ENCODE data around the gene CCDC126. TPM values are rescaled to one million over a fixed set of nuclear protein-coding genes. Genes with fewer than 3 reads are reported as not detected.
A peak's percentile ranks its signal among the peaks of the same experiment; 100 is the strongest.

The CCDC126 gene
- total RNA-seq, 8 experiments from 2014 or later = 10.3 to 28.9 (median 15.2) TPM

DNA sequence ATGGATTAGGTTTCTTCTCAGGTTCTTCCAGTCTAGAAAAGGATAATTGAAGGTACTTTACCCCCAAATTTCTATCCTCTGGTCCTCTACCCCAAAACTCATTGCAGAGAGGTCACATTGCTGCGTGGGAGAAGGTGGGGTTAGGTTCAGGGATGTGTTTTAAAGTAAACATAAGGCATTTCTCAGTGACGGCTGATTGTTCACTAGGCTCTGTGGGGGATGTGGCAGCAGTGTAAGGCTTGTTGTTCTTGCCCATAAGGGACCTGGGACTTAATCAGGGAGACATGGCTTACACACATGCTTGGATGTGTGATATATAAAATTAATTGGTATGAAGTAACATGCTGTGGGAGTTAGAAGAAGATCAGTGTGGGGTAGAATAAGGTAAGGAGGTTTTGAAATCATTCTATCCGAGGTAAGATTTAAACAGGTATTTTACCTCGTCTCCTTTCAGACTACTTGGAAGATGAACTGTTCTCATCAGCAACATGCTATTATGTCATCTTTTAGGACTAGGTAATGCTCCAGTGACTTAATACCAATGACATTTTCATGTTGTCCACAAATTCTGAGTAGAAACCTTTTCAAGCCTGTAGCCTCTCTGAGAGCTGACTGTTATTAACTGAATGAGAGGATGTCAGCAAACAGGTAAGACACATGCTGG, 6.6 kb downstream of the CCDC126 start:
- H3K27ac ChIP-seq = no peak overlapping the region
- in situ Hi-C loops (cut with MboI; ENCODE audit: low pct_unique_long_range_greater_than_20kb in 2 of 9, low sequenced_read_pairs in 9 of 9, unreplicated experiment in 9 of 9) = no loop called here
- ATAC-seq (replicated peaks in 6 of 8) = peak in 1 of 8 experiments; percentile 49
- 50 to 100% (median 75%) methylated on average over 1 to 3 of the region's 4 CpGs; no CpG with 5 or more reads in 2 of the 10 experiments for WGBS, 10 experiments
- H3K4me1 ChIP-seq (replicated peaks in 1 of 2) = peaks cover under 1 to 7% of the 10 kb centered on the region in 2 donors
- H3K4me3 ChIP-seq = no peak overlapping the region

DNA sequence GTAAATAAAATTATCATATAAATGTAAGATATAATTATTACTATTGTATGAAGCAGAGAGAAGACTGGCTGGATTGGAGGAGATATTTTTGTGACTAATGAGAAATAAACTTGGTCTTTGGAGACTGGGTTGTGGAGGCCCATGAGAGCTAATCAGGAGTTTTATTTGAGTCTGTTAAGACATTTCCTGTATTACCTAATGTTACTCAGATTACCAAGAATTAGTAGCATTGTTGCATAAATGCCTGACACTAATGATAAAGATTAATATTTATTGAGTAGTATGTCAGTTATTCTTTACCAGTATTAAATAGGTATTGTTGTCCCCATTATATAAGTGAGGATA, 7.1 kb downstream of the CCDC126 start:
- Histone ChIP-seq H3K4me1 (replicated peaks in 1 of 2) (peaks cover 0 to 4% of the 10 kb centered on the region in 2 donors), H3K27ac (no peak overlapping the region), H3K4me3 (no peak overlapping the region)
- ATAC-seq (replicated peaks in 6 of 8) = no peak
- in situ Hi-C loops (cut with MboI; ENCODE audit: low pct_unique_long_range_greater_than_20kb in 2 of 9, low sequenced_read_pairs in 9 of 9, unreplicated experiment in 9 of 9) = no loop called here

DNA sequence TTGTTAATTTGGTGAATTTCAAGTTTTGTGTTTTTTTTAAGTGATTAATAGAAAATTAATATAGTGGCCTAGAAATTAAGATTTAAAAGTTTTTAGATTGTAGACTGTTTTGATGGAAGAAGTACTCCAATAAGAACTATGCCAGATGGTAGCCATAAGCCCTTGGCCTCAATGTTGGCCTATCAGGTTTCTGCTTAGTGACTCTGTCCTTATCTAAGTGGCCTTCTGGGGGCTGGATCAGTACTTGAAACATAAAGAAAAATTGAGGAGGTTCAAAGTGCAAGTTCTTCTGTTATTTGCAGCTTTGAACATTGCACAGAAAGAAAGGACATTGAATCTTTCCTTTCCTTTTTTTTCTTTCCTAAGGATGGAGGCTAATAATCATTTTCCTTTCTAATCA, 9.9 kb downstream of the CCDC126 start:
- Histone ChIP-seq H3K4me3 (no peak overlapping the region), H3K27ac (no peak overlapping the region), H3K4me1 (replicated peaks in 1 of 2) (no peaks in the 10 kb centered on the region)
- in situ Hi-C loops (cut with MboI; ENCODE audit: low pct_unique_long_range_greater_than_20kb in 2 of 9, low sequenced_read_pairs in 9 of 9, unreplicated experiment in 9 of 9) = no loop called here
- no peak for ATAC-seq (replicated peaks in 6 of 8)

DNA sequence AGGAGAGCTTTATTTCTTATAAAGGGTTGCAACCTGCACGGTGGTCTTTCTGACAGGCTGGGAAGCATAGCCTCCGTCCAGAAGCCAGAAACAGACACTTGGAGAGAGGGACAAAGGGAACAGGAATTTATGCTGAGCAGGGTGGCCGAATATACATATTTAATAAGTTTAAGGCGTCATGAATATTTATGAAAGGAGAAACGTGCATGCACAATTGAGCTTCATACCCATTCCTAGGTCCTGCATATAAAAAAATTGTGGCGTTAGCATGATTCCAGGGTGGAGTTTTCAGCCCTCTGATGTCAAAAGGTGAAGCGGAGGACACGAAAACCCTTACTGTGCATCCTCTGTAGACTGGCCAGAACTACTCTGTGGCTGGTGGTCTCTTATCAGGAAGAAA, 10.7 kb downstream of the CCDC126 start:
- WGBS, 10 experiments = 0 to 90% (median 63%) methylated on average over 2 to 8 of the region's 8 CpGs; no CpG with 5 or more reads in 2 of the 10 experiments
- H3K27ac ChIP-seq = no peak overlapping the region
- in situ Hi-C loops (cut with MboI; ENCODE audit: low pct_unique_long_range_greater_than_20kb in 2 of 9, low sequenced_read_pairs in 9 of 9, unreplicated experiment in 9 of 9) = no loop called here
- H3K4me1 ChIP-seq (replicated peaks in 1 of 2) = no peaks in the 10 kb centered on the region
- H3K4me3 ChIP-seq = no peak overlapping the region
- ATAC-seq (replicated peaks in 6 of 8) = peak in 3 of 8 experiments; percentile 62 to 94 (median 76)

DNA sequence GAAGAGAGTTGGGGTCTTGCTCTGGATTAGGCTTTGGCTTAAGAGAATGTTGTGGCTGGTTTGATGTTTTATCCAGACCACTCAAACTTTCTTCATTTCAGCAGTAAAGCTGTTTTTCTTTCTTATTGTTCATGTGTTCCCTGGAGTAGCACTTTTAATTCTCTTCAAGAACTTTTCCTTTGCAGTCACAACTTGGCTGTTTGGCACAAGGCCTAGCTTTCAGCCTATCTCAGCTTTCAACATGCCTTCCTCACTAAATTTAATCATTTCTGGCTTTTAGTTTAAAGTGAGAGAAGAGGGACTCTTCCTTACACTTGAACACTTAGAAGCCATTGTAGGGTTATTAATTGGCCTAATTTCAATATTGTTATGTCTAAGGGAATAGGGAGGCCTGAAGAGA, 18.1 kb downstream of the CCDC126 start:
- H3K4me3 ChIP-seq = no peak overlapping the region
- H3K4me1 ChIP-seq (replicated peaks in 1 of 2) = no peaks in the 10 kb centered on the region
- H3K27ac ChIP-seq = no peak overlapping the region
- in situ Hi-C loops (cut with MboI; ENCODE audit: low pct_unique_long_range_greater_than_20kb in 2 of 9, low sequenced_read_pairs in 9 of 9, unreplicated experiment in 9 of 9) = no loop called here
- no peak for ATAC-seq (replicated peaks in 6 of 8)

DNA sequence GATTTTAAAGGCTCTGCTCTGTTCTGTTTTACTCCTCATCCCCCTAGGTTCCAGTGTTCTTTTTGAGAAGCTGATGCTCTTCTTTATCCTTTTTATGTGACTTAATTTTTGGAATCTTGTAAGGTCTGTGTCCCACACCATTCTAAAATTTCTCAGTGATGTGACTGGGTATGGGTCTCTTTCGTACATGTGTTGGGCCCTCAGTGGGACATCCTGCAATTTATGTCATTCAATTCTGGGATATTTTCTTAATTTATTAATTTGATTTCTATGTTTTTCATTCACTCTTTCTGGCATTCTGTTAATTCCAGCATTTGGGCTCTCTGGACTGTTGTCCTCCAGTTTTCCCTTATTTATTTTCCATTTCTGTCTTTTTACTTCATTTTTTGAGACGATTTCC, 19.4 kb downstream of the CCDC126 start:
- 40 to 96% (median 80%) methylated on average over 2 of the region's 2 CpGs for WGBS, 10 experiments
- in situ Hi-C loops (cut with MboI; ENCODE audit: low pct_unique_long_range_greater_than_20kb in 2 of 9, low sequenced_read_pairs in 9 of 9, unreplicated experiment in 9 of 9) = no loop called here
- no peak for ATAC-seq (replicated peaks in 6 of 8)

DNA sequence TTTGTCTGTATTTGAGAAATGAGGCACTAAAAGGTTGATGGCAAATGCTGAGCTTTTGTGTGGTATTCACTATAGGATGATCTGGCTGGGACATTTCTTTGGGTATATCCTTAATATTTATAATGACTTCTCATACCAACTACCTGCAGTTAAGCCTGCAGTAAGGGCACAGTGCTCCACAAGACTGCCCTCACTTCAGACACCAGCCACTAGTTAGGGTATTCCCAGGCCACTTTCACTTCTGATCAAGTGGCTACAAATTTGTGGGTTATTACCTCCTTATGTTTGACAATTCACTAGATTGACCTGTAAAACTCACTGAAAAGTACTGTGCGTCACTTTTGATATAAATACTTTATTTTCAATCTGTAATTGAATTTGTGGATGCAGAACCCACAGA, 20.3 kb downstream of the CCDC126 start:
- H3K4me3 ChIP-seq = no peak overlapping the region
- H3K27ac ChIP-seq = no peak overlapping the region
- no peaks in the 10 kb centered on the region for H3K4me1 ChIP-seq (replicated peaks in 1 of 2)
- 78 to 100% (median 95%) methylated on average over 1 of the region's 1 CpG; no CpG with 5 or more reads in 4 of the 10 experiments for WGBS, 10 experiments
- ATAC-seq (replicated peaks in 6 of 8) = no peak
- in situ Hi-C loops (cut with MboI; ENCODE audit: low pct_unique_long_range_greater_than_20kb in 2 of 9, low sequenced_read_pairs in 9 of 9, unreplicated experiment in 9 of 9) = no loop called here

More for the DNA sequence above, 19.4 kb downstream of the CCDC126 start:
- no peak overlapping the region for H3K27ac ChIP-seq
- no peaks in the 10 kb centered on the region for H3K4me1 ChIP-seq (replicated peaks in 1 of 2)
- no peak overlapping the region for H3K4me3 ChIP-seq

DNA sequence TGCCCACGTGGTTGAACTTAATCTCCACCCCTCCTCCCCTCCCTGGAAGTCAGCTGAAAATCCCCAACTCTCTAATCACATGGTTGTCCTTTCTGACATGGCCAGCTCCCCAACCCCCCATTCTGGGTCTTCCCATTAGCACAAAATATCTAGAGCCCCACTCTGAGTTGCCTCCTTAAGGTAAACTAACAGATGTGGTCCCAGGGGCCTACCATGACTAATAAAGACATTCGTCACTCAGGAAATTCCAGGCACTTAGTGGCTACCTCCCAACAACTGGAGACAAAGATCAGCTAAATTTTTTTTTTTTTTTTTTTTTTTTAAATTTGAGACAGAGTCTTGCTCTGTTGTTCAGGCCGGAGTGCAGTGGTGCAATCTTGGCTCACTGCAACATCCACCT, 21.1 kb downstream of the CCDC126 start:
- no peak overlapping the region for H3K27ac ChIP-seq
- in situ Hi-C loops (cut with MboI; ENCODE audit: low pct_unique_long_range_greater_than_20kb in 2 of 9, low sequenced_read_pairs in 9 of 9, unreplicated experiment in 9 of 9) = no loop called here
- 67 to 100% (median 90%) methylated on average over 1 to 2 of the region's 3 CpGs; no CpG with 5 or more reads in 2 of the 10 experiments for WGBS, 10 experiments
- ATAC-seq (replicated peaks in 6 of 8) = no peak
- H3K4me3 ChIP-seq = no peak overlapping the region
- H3K4me1 ChIP-seq (replicated peaks in 1 of 2) = no peaks in the 10 kb centered on the region

DNA sequence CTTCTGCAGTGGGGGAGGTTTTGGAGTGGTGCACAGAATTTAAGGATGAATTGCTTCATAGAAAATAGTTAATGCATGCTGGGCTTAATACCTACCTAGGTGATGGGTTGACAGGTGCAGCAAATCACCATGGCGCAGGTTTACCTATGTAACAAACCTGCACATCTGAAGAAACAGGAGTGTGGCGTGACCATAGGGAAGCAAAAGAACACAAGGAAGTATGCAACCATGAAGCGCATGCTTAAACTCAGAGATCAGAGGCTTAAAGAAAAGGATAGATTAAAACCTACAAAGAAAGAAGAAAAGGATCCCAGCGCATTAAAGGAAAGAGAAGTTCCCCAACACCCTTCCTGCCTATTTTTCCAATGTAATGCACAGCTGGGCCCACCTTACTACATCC, 22.0 kb downstream of the CCDC126 start:
- WGBS, 10 experiments = 81 to 100% (median 100%) methylated on average over 1 to 4 of the region's 4 CpGs; no CpG with 5 or more reads in 1 of the 10 experiments
- H3K27ac ChIP-seq = no peak overlapping the region
- in situ Hi-C loops (cut with MboI; ENCODE audit: low pct_unique_long_range_greater_than_20kb in 2 of 9, low sequenced_read_pairs in 9 of 9, unreplicated experiment in 9 of 9) = no loop called here
- H3K4me3 ChIP-seq = no peak overlapping the region
- ATAC-seq (replicated peaks in 6 of 8) = no peak
- no peaks in the 10 kb centered on the region for H3K4me1 ChIP-seq (replicated peaks in 1 of 2)

DNA sequence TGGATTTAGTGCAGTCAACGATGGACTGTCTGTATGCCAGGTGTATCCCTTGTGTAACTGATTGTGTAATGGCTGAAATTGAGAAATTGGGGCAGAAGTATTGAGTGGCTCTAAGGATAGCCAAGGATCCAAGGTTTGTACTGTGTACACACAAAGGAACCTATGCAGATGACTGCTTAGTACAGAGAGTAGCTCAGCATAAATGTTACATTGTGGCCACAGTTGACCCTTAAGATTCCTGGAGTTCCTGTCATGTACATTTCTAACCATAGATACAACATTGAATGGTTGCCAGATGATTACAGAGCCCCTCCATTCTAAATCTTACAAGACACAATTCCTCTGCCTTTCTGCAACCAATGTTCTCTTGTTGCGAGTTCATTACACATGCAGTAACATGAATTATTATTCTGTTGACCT, 25.3 kb downstream of the CCDC126 start:
- Histone ChIP-seq H3K4me3 (no peak overlapping the region), H3K27ac (no peak overlapping the region), H3K4me1 (replicated peaks in 1 of 2) (no peaks in the 10 kb centered on the region)
- WGBS, 10 experiments = 69 to 100% (median 80%) methylated on average over 1 to 2 of the region's 2 CpGs; no CpG with 5 or more reads in 1 of the 10 experiments
- ATAC-seq (replicated peaks in 6 of 8) = peak in 4 of 8 experiments; percentile 67 to 99 (median 84)
- in situ Hi-C loops (cut with MboI; ENCODE audit: low pct_unique_long_range_greater_than_20kb in 2 of 9, low sequenced_read_pairs in 9 of 9, unreplicated experiment in 9 of 9) = no loop called here

DNA sequence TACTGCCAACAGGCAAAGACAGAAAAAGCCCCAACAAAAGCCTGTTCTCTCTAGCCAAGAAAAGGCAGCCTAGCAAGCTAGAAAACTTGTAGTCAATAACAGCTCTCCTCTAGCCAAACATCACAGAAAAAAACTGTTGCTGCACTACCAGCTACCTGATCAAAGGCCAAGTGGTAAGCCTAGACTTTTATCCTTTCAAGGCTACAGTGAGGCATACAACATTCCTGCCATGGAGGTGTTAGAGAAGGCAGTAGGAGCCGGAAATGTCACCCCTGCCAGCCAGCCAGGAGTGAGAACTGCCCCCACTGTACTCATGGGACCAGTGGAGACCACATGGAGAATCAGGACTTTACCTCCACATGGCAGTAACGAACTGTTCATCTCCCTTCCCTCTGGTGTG, 31.2 kb downstream of the CCDC126 start:
- ATAC-seq (replicated peaks in 6 of 8) = no peak
- no peaks in the 10 kb centered on the region for H3K4me1 ChIP-seq (replicated peaks in 1 of 2)
- H3K4me3 ChIP-seq = no peak overlapping the region
- 60 to 100% (median 80%) methylated on average over 1 to 2 of the region's 2 CpGs; no CpG with 5 or more reads in 5 of the 10 experiments for WGBS, 10 experiments
- no peak overlapping the region for H3K27ac ChIP-seq
- in situ Hi-C loops (cut with MboI; ENCODE audit: low pct_unique_long_range_greater_than_20kb in 2 of 9, low sequenced_read_pairs in 9 of 9, unreplicated experiment in 9 of 9) = no loop called here

DNA sequence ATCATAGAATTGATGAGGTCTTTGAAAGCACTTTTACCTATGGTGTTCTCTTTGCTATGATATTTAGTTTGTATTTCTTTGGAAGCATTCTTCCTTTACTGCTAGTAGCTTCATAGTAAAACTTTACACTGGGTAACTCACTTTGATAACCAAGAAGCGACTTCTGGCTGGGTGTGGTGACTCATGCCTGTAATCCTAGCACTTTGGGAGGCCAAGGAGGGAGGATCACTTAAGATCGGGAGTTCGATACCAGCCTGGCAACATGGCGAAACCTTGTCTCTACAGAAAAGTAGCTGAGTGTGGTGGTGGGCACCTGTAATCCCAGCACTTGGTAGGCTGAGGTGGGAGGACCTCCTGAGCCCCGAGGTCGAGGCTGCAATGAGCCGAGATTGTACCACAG, 36.2 kb downstream of the CCDC126 start:
- Histone ChIP-seq H3K4me3 (no peak overlapping the region), H3K27ac (no peak overlapping the region), H3K4me1 (replicated peaks in 1 of 2) (no peaks in the 10 kb centered on the region)
- in situ Hi-C loops (cut with MboI; ENCODE audit: low pct_unique_long_range_greater_than_20kb in 2 of 9, low sequenced_read_pairs in 9 of 9, unreplicated experiment in 9 of 9) = no loop called here
- ATAC-seq (replicated peaks in 6 of 8) = no peak
- 53 to 100% (median 92%) methylated on average over 1 to 7 of the region's 7 CpGs for WGBS, 10 experiments

DNA sequence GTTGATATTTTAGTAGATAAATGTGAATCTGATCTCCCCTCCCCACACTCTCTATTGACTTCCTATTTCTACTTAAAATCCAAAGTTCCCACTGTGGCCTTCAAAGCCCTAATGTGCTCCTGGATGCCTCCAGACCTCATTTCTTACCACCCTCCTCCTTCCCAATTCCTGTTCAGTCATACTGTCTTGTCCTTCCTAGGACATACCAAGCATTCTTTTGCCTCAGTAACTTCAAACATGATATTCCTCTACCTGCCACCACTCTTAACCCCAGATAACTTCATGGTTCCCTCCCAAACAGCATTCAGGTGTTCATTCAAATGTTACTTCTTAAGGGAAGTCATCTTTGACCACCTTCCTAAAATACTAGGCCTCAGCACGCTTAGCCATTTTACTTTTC, 48.6 kb downstream of the CCDC126 start:
- 71 to 100% (median 100%) methylated on average over 1 of the region's 1 CpG; no CpG with 5 or more reads in 2 of the 10 experiments for WGBS, 10 experiments
- no peak for ATAC-seq (replicated peaks in 6 of 8)

DNA sequence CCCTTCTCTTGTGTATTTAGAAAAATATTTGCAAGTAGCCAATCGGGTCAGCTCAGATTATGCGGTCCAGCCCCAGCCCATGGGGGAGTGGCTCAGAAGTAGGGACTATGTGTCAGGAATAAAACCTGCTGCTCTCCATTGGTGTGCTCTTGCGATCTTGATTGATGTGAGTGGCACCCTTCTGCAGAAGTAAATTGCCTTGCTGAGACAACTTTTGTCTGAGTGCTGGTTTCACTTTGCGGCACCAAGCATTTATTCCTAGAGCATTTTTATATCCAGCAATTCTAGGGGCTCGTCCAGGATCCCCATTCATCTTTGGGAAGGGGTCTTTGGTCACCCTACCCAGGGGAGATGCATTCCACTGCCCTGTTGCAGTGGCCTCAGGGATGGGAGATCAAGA, 56.8 kb downstream of the CCDC126 start:
- Histone ChIP-seq H3K4me1 (replicated peaks in 1 of 2) (no peaks in the 10 kb centered on the region), H3K4me3 (no peak overlapping the region), H3K27ac (no peak overlapping the region)
- WGBS, 10 experiments = 25 to 100% (median 88%) methylated on average over 1 to 5 of the region's 5 CpGs; no CpG with 5 or more reads in 5 of the 10 experiments
- ATAC-seq (replicated peaks in 6 of 8) = no peak
- in situ Hi-C loops (cut with MboI; ENCODE audit: low pct_unique_long_range_greater_than_20kb in 2 of 9, low sequenced_read_pairs in 9 of 9, unreplicated experiment in 9 of 9) = no loop called here

More for the DNA sequence above, 48.6 kb downstream of the CCDC126 start:
- Histone ChIP-seq H3K4me1 (replicated peaks in 1 of 2) (no peaks in the 10 kb centered on the region), H3K27ac (no peak overlapping the region), H3K4me3 (no peak overlapping the region)
- in situ Hi-C loops (cut with MboI; ENCODE audit: low pct_unique_long_range_greater_than_20kb in 2 of 9, low sequenced_read_pairs in 9 of 9, unreplicated experiment in 9 of 9) = no loop called here

All from motor neuron (in vitro differentiated cells).